ENCODE results near the gene CAPN13.

CAPN13 gene

DNA sequence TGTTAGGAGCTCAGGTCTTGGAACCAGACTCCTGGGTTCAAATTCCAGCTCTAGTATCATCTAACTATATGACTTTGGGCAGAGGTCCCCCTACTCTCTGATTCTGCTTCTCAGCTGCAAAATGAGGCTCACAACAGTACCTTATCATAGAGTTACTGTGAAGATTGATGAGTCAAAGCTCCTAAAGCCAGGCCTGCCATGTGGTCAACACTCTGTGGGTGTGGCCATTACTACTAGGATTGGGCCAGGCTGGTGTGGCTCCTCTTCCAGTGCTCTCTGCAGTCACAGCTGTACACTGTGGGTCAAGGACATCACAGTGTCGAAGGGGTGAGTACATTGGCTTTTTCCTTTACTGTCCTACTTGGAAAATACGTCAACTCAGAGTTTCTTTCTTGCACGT lies 22.6 kb downstream of the CAPN13 start:
- DNase-seq = no peak

DNA sequence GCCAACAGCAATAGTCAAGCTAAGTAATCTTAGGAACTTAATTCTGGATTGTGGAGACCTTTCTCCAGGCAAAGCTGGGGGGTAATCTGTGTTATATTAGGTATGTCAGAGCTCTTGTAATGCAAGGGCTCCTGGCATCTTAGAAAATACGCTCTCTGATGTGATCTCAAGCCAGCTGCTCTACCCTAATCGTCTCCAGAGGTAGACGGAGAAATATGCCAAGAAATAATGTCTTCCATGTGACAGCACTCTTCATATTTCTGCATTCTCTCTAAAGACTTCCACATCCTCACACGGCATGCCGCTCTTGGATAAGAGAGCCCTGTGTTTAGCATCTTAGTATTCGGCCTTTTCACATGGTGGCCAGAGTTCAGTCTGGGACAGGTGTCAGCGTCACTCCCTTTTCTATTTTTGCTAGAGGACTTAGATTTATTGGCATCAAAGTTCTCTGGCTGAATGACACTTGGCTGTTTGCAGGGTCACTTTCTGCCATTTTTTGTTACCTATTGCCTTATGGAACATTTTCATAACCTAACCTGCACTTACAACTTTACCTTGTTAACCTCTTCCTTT lies 25.2 kb downstream of the CAPN13 start:
- DNase-seq = no peak

DNA sequence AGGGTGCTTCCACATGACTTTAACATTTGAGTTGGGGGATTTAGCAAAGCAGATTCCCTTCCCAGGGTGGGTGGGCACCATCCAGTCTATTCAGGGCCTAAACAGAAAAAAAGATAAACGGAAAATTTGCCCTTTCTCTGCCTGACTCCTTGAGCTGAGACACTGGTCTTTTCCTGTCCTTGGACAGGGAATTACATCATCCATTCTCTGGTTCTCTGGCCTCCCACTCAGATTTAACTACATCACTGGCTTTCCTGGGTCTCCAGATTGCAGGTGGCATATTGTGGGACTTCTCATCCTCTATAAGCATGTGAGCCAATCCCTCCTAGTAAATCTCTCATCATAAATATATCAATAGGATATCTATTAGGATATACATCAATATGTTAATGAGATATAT lies 25.8 kb downstream of the CAPN13 start:
- no peak for DNase-seq

DNA sequence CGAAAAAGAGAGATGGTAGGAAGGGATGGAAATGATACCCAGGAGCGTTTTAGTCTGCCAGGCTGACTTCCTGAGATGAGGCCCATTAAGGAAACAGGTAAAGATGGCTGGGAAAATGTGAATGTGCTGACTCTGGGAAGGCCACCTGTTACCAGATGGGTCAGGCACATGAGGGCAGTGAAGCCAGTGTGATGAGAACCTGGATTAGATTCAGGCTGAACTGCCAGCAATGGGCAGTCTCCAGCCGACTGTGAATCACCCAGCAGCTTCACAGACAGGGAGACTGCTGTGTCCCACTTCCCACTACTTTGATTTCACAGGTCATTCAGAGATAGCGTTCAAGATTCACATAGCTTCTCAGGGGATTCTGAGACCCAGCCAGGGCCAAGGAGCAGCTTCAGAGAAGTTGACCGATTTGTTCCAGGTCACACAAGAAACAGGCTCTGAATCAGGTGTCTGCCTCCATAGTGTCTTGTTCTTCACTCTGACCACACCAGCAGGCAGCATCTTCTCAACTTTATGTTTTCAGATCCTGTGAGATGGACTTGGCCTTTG lies 26.4 kb downstream of the CAPN13 start:
- DNase-seq = no peak

DNA sequence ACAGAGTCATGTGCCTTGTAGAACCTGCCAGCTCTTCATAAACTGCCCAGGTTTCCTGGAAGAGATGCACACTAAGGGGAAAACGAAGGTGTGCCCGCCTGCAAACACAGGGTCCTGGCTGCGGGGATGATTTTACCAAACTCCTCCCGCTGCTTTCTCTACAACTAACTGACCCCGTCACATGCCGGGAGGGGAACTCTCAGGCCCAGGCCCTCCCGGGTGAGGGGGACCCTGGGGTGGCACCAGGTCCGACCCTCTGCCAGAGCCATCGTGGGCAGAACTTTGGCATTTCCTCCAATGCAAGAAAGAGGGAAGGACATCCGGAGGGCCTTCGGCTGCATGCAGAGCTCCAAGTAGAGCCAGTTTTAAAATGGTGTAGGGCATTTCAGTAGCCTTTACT lies 28.6 kb downstream of the CAPN13 start:
- DNase-seq = no peak

DNA sequence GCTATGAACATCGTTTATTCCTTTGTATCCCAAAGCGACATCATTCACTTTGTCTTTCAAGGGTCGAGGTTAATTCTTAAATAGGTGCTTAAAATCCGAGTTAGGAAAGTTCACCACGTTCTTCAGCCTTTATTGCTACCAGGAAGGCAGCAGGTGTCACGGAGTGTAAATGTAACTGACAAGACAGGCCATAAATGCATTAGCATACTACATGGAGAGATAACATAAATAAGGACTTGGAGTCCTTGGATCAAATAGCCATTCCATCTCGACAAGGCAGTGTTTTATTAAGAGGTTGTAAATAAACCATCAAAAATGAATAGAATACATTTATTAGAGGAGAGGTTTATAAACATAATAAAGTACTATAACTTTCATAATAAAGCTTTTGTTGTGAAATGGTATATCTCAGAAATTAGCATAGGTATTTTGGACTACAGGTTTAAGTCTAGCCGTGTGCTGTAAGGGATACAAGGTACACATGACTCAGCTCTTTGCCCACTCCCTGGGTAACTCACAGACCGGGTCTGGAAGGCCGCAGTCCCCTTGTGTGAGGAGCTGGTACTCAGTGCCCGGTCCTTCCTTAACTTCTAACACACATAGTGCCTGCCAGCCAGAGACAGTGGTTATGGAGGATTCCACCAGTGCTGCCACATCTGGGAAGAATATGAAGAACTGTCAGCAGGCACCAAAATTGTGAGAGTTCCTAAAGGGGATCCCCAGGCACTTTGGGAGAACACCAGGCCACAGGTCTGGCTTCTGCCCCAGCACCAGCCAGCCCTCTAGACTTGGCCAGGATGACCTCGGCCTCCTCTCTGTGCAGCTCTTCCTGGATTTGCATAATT lies 29.4 kb downstream of the CAPN13 start:
- no peak for DNase-seq

DNA sequence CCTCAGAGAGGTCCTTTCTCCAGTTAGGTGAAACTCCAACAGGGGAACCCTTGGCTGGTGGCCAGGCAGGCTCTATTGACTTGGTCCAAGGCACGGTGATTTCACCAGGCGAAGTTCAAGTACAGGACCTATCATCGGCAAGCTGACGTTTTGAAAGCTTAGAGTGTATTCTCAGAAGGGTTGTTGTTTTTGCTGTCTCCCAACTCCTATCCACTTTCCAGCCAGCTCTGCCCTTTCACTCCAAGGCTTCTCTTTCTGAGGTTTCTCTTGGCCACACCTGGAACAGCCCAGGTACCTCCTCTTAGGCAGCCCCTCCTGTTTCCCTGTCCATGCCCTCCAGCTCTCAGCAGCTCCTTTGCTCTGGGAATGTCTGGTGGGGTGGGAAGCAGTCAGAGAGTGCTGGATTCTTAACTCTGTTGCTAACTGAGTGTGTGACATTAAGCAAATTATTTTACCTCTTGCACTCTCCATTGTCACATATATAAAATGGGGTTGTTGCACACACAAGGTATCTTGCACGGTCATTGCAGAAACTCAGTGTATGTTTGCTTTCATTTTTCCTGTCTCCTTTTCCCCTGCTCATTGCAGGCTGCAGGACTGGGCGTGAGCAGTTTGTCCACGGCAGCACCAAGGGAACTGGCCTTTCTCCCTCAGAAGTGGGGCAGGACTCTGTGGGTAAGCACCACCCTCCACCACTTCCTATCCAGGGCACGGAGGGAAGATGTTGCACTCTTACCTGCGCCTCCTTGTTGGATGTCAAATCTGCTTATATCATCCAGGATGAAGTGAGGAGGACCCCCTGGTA lies 30.2 kb downstream of the CAPN13 start:
- DNase-seq = no peak

DNA sequence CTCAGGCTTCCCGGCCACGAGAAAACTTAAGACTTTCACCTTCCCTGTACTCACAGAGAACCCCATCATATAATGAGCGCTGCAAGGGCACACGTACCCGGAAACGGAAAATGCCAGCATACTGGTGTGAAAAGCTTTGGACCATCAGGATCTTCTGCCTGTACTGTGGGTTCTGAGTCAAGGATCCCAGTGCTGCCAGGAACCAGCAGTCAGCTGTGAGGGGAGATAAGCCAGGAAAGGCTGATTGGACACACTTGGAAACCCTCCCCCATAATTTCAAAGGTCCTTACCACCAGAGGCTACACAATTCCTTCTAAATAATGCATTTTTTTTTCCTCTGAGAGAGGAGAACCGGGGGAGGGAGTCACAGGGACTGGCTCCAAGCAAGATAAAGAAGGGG lies 31.4 kb downstream of the CAPN13 start:
- DNase-seq = no peak

DNA sequence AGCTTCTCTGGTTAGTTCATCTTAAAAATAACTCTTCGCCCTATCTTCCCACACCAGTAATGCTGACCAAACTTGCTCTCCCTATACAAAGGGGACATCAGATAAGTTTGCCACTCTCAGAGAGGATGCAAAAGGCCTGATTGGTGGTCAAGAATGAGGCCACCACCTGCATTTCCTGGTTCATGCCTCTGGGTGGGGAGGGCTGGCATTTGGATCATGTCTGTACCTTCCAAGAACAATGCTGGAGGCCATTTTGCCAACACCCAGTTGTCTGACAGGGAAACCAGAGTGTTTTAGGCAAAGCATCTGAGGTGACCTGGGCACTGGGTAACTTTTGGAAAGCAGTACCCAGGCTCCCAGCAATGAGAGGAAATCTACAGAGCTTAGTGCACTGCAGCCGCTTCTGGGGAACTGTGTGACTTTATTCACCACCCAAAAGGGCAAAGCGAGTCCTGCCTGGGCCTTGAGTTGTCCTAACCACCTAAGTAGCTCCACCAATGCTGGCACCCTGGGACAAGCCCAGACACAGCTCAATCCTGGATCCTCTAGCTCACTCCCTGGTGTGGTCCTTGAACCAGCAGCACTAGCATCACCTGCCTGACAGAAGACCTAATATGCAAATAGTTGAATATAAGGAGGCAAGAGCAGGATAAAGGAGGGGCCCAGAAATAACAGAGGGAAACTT lies 35.1 kb downstream of the CAPN13 start:
- DNase-seq = no peak

DNA sequence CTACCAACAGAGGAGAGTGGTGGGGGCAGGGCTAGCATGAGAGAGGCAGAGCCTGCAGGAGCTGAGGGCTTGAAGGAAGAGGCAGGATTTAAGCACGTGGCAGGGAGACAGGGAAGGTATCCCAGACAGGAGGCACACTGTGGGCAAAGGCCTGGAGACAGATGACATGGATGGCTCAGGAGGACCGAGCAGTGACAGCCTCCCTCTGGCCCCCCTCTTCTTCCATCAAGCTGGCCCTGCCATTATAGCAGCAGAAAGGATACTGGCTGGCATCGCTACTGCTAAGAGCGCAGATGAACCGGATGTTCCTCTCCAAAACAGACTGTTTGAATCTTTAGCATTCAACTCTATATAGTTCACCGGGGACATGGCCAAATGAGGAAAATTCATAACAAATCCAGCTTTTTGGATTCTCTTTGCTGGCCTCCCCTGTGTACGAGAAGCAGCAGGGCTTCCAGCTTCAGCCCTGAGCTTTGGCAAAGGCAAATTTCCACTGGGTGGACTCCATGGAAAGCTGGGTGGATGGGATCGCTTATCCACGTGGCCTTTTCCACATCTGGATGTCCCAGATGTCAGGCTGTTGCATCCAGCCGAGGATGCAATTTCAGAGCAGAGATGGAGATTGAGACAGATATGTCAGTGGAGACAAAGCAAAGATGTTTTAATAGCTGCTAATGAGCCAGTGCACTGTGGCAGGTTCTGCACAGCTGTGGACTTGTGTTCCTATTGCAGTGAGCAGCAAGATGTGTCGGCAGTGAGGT lies 36.2 kb downstream of the CAPN13 start:
- no peak for DNase-seq

DNA sequence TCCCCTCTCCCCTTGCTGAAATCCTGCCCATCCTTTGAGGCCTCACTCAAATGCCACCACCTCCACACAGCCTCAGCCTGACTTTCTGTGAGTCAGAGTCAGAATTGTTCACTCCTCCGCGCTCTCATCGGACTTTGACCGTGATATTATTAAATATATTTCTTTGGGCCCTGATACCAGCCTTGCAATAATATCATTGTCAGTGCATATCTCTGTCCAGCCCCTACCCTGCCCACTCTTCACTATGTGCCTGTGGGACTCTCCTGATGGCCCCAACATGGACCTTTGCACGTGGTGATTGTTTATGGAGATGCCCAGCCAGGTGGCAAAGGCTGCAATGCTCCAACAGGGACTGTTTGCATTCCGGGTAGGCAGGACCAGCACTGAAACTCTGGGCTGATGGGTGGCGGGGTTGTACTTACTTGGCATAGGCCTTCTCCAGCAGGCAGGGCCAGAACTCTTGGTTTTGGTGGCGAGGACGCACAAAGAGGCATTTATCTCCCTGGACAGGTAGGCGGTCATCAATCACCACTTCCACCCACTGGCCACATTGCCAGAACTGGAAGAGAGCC lies 37.3 kb downstream of the CAPN13 start:
- DNase-seq = no peak

DNA sequence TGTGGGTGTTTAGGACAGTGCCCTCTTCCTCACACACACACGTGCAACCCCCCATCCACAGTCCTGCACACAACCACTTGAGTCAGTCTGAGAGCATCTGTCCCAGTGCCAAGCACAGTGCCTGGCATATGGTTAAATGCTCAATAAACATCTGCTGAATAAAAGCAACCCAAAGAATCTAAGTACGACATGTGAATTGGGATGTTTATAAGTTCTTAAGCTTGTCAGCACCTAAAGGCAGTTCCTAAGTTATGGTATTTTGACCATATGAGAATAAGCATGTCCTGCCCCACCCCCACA lies 37.8 kb downstream of the CAPN13 start:
- no peak for DNase-seq

DNA sequence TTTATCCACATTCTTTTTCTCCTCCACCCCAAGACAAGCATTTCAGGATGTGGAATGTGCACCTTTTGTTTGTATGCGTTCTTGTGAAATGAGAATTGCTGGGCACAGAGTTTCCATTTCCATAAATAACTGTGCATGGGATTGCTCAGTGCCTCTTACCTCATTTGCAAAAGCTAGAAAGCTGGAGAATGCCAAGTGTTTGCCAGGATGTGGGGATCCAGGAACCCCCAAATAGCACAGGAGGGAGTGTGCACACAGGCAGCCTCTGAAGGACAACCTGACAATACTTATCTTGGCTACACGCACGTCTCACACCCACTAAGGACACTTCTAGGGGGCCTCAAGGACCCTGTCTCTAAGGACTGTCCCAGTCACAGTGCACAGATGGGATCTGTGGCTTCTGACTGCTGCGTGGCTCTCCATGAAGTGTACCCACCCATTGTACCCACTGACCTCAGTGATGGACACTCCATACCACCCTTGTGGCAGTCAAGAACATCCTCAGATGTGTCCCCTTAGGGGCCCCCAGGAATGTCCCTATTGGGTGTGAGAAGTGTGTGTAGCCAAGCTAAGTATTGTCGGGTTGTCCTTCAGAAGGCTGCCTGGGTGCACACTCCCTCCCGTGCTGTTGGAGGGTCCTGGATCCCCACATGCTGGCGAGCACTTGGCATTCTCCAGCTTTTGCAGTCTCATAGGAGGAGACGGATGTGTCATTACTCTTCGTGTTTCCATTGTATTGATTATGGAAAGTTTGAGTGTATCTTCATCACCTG lies 38.4 kb downstream of the CAPN13 start:
- DNase-seq = no peak

DNA sequence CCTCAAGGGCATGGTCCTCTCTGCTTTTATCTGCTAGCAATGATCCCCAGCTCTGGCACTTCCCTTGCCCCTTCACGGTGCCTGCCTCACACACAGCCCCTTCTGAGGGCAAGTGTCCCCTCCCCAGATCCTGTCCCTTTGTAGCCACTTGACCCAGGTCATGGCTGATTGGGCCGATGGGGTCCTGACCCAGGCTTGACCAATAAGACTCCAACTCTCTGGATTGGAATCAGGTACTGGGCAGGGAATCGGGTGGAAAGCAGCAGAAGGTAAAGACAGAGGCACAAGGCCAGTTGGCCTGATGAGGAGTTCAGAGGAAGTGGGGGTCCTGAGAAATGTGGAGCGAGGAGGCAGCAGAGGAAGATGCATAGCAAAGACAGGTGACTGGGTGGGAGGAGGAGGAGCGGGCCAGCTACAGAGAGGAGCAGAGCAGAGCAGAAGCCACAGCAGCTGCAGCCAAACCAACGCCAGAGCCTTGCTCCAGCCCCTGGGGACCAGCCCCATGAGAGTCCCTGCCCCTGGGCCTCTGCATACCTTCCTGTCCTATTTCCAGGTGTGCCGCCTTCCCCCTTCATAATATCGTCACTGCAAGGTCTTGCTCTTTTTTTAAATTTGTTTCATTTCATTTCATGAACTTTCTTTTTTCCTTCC lies 39.1 kb downstream of the CAPN13 start:
- DNase-seq = no peak

DNA sequence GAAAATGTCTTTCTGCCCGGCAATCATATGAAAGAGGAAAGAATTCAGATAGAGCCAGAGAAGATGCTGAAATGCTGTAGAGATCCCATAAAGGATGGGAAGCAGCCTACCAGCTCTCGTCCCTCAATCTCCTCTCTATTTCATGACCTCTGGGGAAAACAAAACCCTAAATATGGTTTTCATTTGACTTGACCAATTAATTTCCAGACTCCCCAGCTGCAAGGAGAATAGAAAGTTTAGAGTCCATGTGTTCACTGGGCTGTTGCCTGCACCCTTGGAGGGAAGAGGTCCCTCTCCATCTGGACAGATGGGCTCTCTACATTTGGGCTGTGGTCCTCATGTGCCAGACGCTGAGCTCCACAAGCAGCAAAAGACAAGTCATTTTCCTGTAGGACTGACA lies 40.6 kb downstream of the CAPN13 start:
- DNase-seq = no peak

DNA sequence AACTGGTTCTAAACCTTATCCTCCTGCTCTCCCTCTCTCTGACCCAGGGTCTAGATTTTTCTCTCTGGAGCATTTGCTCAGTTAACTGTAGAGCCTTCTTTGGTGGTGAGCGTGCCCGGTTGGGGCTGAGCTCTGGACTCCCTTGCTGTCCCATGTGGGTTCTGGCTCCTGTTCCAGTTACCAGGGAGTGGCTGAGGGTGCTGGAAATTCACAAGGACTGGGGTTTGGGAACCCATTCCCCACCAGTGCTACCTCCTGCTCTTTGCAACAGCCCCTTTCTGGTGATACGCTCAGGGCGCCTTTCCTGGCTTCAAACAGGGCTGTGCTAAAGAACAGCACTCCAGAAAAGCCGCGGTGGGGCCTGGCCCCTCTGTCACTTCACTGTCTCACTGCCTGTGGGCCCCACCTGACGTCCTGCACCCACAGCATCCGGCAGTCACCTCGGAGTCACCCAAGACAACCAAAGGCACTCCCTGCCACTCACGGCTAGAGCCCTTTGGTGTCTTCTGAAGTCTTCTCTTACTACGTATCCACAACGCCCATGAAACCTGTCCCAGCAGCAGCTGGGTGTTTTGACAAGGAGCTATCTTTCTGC lies 41.3 kb downstream of the CAPN13 start:
- DNase-seq = no peak

DNA sequence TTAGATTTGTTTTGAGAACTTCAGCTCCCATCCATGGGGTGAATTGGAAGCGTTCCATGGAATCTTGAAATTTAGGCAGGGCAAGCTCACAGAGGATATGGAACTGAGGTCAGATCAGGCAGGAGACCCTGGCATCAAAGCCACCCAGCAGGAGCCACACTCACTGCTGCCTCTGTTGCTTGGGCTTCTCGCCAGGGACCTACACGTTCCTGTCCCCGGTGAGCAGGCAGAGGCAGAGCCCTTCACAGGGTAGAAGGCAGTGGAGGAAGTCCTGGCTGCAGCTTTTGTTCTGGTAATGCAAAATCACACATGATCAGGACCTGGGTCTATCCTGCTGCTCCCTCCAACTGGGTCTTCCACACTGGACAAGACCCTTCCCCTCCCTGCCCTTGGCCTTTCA lies 42.1 kb downstream of the CAPN13 start:
- no peak for DNase-seq

DNA sequence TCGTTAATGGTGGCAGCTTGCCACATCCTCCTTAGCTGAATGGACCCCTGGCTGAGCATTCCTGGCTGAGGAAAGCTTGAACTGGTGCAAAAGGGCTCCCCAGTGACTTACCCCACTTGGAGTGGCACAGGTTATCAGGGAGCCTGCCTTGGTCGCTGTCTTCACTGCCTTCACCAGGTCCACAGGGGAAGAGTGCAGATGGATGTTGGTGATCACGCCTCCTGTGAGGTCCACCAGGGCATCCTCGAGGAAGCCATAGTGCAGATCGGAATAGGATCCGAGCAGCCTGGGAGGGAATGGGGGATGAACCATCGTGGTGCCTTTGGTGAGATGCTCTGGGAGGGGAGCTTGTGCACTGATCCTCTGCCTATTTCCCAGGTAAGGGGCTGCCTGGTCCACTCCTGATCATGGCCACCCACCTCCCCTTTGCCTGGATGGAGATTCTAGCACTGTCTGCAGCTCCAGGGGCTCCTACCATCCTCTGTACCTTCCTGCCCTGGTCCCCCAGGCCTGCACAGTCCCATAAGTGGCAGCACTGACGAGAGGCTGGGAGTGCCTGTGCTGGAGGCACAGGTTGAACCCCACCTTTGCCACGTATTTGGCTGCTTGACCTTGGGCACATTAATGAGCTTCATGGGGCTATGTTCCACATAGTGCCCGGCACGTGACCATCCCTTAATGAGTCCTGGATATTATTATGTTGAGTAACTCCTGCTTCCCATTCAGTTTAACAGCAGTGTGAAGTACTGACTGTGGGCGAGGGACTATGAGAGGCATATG lies 43.0 kb downstream of the CAPN13 start:
- DNase-seq = no peak

DNA sequence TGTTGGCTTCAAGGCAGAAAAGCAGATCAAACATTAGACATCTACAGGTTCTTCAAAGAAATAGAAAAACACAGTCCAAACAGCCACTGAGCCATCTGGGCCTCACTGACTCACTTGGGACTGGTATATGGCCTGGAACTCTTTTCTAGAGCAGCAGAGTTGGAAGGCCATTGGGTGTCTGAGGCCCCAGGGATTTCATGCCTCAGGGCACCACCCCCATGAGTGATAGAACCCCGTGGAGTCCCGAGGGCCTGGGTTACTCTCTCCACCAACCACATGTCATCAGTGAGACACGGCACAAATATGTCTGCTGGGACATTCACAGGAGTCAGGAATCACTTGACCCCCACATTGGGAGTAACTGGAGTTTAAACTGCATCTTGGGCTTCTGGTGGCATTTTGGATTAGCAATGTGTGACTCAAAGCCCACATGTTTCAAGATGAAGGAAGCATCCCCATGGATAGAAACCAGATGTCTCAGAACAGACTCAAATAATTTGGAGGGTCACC lies 44.0 kb downstream of the CAPN13 start:
- no peak for DNase-seq
